GM18502 (cell line): ENCODE data around the gene CASP9.
"Not testable (repeated sequence)": the region's sequence is repeated elsewhere in the genome, so short reads cannot be mapped to it uniquely, and the experiment has no call there.

Source experiments
- ATAC-seq: cut with Tn5 transposase; IDR thresholded peaks from one replicate; pipeline ENCODE4 v1.9.1; 2021; ENCODE audit warnings: mild to moderate bottlenecking; ENCODE audit not compliant: unreplicated experiment, poor library complexity

CASP9 gene

DNA sequence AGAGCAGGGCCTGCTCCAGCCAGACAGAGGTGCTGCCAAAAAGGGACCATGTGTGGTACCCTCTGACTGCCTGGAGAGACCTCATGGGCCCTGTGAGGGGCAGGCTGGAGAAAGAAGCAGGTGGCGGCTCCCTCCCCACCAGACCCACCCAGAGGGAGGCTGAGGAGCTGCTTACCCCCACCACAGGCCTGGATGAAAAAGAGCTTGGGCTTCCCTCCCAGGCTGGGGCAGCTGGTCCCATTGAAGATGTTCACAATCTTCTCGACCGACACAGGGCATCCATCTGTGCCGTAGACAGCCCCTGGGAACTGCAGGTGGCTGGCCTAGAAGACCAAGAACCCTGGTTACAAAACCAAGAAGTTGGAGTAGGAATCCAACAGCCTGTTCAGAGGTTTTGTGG lies 19.6 kb downstream of the CASP9 start:
- no peak for ATAC-seq

GRCh38 chr1:15501208-15502032 lies 22.6 kb downstream of the CASP9 start:
- no peak for ATAC-seq

- no peak for ATAC-seq
Measured at GRCh38 chr1:15500184-15501178, 23.5 kb downstream of the CASP9 start.

DNA sequence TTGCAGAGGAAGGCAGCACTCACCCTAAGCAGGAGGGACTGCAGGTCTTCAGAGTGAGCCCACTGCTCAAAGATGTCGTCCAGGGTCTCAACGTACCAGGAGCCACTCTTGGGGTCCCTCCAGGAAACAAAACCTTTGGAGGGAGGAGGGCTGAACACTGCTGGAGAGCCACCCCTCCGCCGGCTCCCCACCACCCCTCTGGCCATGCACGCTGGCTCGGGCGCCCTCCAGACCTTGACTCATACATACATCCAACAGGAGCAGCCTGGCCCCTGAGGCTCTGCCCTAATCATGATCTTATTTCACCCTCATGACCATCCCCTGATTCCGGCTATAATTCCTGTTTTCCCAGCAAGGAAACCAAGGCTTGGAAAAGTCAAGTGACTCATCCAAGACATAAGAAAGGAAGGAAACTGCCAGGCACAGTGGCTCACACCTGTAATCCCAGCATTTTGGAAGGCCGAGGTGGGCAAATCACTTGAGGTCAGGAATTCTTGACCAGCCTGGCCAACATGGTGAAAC lies 30.1 kb downstream of the CASP9 start:
- ATAC-seq: no peak

- no peak for ATAC-seq
Measured at GRCh38 chr1:15492596-15492995, 31.4 kb downstream of the CASP9 start.

DNA sequence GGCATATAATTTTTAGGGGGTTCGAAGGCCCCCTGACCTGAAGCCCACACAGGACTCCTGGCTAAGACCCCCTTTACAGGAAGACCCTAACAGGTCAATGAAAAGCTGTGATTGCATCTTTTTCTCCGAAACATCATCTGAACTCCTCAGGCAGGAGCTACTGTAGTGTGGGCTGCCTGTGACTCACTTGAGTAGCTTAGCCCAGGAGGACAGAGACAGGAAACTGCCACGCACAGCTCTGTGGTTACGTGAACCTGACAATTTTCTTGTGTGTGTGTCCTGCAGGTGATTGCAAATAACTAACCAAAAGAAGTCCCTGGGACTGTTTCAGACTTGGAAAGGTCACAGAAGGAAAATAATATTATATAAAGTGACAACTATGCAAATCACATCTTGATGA lies 33.0 kb downstream of the CASP9 start:
- ATAC-seq: not testable (repeated sequence)

- ATAC-seq: no peak
Measured at GRCh38 chr1:15489052-15489736, 34.8 kb downstream of the CASP9 start.

DNA sequence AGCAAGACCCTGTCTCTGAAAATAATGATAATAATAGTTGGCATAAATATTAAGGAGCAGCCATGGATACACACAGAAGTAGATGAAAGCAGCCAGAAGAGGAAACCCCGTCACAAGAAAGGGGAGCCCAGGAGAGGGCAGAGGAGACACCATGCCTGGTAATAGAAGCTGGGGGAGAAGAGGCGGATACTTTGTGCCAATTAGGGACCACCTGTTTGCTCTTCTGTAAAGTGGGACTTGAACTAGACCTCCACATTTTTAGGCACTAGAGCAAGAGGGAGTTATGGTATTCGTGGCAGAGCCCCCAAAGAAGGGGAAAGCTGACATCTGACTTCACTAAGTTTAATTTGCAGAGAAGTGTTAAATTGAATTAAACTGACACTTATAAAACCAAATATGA lies 35.6 kb downstream of the CASP9 start:
- ATAC-seq: no peak

DNA sequence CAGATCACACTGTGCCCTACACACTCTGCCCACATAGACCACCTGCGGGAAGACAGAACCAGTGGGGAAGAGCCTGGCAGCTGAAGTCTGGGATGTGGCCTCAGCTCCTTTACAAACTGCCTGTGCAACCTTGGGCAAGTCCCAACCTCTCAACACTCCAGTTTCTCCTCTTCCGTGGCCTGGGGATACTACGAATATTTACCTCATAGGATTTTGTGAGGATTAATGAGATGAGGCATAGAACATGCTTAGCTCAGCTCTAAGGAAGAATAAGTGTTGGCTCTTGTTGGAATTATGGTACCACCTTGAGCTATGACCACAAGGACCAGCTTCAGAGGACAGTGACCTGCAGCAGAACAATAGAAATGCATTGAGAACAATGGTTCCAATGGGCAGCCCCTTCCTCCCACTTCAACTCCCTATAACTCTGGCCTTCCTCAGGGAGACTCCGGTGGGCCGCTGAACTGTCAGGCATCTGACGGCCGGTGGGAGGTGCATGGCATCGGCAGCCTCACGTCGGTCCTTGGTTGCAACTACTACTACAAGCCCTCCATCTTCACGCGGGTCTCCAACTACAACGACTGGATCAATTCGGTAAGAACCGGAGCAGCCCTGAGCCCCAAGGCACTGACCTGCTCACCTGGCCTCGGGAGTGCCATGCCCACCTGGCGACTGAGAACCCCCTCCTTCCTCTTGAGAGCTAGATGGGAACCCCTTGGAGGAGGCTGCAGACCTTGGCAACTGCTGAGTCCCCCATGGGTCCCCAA lies 37.0 kb downstream of the CASP9 start:
- not testable (repeated sequence) for ATAC-seq

- ATAC-seq: no peak
Measured at GRCh38 chr1:15485636-15486035, 38.4 kb downstream of the CASP9 start.

- ATAC-seq: not testable (repeated sequence)
Measured at GRCh38 chr1:15484443-15484842, 39.6 kb downstream of the CASP9 start.

- no peak for ATAC-seq
Measured at GRCh38 chr1:15483971-15484370, 40.0 kb downstream of the CASP9 start.

GRCh38 chr1:15482983-15483543 lies 41.0 kb downstream of the CASP9 start:
- ATAC-seq: not testable (repeated sequence)

GRCh38 chr1:15482455-15482854 lies 41.6 kb downstream of the CASP9 start:
- ATAC-seq: not testable (repeated sequence)

DNA sequence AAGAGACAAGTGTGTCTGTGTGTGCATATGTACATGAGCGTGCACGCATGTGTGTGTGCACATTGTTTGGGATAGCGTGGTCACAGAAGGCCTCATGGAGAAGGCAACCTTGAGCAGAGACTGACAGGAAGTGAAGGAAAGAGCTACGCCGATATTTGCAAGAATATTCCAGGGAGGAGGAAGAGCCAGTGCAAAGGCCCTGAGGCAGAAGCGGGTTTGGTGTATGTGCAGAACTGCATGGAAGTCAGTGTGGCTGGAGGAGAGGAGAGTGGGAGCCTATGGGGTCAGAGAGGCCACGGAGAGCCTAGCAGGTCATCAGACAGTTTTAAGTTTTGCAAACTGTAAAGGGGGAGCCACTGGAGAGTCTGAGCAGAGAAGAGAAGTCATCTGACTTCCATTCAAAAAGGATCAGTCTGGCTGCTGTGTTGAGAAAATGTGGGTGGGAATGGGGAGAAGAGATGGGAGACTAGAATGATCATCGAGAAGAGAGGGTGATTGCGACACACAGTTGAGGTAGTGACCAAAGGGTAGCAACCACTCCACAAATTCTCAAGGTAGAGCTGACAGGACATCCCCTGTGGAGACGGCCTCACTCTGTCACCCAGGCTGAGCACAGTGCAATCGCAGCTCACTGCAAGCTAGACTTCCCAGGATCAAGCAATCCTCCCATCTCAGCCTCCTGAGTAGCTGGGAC lies 44.2 kb downstream of the CASP9 start:
- no peak for ATAC-seq

GRCh38 chr1:15477646-15478212 lies 46.3 kb downstream of the CASP9 start:
- ATAC-seq: no peak

GRCh38 chr1:15476927-15477326 lies 47.1 kb downstream of the CASP9 start:
- no peak for ATAC-seq

DNA sequence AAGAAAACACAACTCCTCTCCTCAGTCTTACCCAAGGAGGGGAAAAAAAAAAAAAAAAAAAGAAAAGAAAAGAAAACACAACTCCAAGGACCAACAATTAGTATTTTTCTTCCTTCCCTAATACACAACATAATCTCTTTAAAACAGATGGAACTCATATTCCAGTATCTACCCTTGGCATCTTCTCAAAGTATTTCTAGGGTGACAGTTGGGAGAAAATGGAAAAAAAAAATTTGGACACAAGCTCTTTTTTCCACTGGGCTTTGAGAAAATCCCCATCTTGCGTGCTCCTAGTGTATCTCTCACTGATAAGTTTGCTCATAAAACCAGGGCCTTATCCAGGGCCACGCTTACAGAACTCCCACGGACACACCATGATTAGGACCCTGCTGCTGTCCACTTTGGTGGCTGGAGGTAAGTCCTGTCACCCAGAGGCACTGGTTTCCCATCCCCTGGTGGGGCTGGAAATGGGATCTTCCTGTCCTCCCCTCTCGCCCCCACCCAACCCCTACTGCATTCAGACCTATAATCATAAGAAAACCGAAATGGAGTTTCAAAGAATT lies 48.2 kb downstream of the CASP9 start, which contains the start of gene CELA2B:
Gene CELA2B (plus strand): TSS at position 353 of the 563 bp plus-strand sequence. CDS start 22 bp downstream, at position 375.
- ATAC-seq: no peak
